Measurements from ENCODE around the gene SETD1A.

SETD1A gene

DNA sequence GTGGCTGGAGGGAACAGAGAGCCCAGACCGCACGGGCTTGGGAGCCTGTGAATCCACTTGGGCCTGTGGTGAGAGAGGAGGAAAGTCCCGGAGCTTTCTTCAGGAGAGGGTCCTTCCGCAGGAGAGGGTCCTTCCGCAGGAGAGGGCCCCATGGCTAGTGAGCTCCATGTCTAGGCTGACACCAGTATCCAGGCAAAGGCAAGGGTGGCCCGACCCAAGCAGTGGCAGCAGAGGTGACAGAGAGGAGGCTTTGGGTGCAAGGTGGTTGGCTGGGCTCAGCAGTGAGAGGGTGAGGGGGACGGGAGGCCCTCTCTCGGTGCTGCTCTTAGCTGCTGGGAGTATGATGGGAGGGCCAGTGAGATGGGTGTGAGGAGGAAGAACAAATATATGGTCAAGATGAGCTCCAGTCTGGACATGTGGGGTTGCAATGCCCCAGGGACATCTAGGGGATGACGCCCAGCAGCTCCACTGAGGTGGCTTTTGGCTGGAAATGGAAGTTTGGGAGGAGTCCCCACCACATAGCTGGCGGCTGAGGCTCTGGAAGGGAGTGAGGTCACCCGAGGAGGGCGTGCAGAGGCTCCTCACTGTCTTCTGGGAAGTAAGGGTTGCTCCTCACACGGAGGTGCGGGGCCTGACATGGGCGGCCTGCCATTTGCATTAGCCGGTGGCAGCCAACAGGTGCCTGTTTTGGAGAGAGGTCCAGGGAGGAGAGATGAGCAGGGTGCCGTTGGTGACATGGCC, 25.2 kb downstream of the SETD1A start:
- DNase-seq (ENCODE audit: low read depth in 2 of 2), result no peak

DNA sequence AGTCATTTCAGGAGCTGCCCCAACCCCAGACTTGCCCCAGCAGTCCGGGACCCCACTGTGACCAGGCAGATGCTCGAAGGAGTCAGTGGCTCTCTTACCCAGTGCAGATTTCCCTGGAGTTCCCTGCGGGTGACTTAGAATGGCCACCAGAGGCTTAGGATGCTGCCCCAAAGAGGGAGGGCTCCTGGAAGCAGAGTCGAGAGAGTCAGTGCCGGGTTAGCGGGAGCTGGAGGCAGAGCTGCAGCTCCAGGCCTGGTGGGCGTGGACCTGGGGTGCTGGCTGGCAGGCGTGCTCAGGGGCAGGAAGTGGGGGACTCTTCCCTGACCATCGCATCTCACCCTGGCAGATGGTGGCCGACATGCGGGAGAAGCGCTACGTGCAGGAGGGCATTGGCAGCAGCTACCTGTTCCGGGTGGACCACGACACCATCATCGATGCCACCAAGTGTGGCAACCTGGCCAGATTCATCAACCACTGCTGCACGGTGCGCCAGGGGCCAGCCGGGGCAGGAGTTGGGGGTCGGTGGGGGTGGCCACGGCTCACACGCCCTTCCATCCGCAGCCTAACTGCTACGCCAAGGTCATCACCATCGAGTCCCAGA, 25.8 kb downstream of the SETD1A start:
- no peak for DNase-seq (ENCODE audit: low read depth in 2 of 2)

DNA sequence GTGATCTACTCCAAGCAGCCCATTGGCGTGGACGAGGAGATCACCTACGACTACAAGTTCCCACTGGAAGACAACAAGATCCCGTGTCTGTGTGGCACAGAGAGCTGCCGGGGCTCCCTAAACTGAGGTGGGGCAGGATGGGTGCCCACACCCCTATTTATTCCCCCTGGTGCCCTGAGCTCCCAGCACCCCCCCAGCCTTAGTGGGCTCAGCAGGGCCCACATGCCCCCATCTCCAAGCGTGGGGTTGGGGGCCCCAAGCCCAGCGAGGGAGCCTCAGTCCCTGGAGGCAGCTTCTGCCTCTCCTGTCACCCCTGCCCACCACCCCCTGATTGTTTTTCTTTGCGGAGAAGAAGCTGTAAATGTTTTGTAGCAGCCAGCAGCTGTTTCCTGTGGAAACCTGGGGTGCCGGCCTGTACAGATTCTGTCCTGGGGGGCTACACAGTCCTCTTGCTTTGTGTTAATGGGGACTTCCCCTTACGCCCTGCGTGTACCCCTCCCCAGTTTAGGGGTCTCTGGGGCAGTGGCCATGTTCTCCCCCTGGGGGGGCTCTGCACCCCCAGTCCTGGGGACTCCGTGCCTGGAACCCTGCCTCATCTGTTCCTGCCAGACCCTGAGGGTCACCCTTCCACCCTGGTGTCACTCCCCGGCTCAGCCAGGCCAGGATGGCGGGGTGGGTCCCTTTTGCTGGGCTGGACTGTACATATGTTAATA, 26.5 kb downstream of the SETD1A start:
- no peak for DNase-seq (ENCODE audit: low read depth in 2 of 2)

DNA sequence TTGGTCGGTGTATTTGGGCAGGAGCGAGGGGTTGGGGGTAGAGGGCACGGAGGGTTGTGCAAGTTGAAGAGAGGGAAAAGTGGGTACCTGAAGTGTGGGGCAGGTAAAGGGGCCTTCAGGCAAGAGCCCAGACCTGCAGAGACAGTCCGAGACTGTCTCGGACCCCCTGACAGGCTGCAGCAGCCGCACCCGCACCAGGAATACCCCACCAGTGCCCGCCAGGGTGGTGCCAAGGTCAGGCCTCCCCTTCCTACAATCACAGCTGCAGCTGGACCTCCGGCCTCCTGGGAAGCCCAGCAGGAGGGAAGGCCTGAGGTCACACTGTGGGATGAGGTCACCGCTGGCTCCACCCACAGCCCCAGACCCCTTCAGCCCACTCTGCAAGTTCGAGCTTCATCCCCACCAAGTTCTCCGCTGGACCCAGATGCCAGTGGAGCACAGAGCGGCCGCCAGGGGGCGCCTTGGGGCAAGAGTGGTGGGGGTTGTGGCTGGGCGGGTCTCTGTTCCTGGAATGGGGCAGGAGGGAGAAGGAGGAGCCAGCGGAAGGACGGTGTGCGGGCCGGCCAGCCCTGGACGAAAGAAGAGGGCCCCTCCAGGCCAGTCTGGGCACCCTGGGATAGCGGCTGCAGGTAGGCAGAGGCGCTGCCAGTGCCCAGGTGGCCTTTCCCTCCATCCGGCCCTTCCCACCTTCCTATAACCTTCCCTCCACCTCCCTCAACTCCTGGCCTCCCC, 27.3 kb downstream of the SETD1A start, which contains the start of gene HSD3B7:
TSS of gene HSD3B7 (plus strand) at position 539 of the 732 bp plus-strand sequence. CDS start 452 bp downstream, outside the sequence.
- DNase-seq (ENCODE audit: low read depth in 2 of 2), result peak; percentile 82 to 86

DNA sequence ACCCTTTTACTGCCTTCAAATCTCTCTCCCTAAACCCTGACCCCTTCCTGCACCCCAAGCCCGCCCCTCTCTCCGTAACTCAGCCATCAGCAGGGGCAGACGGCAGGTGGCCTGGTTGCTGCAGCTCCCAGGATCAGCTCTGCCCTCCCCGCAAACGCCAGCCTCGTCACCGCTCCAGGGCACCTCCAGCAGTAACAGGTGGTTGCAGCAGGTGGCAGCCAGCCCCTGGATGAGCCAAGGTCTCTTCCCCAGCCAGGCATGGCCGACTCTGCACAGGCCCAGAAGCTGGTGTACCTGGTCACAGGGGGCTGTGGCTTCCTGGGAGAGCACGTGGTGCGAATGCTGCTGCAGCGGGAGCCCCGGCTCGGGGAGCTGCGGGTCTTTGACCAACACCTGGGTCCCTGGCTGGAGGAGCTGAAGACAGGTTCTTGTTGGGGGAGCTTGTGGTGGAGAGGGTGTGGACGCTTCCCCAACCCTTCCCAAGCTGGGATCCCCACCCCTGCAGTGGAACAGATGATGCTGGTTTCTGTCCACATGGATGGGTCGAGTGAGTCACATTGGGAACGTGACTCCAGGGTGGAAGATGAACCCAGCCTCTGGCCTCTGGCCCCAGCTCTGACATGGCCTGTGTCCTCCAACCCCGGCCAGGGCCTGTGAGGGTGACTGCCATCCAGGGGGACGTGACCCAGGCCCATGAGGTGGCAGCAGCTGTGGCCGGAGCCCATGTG, 28.0 kb downstream of the SETD1A start:
- DNase-seq (ENCODE audit: low read depth in 2 of 2), result no peak

DNA sequence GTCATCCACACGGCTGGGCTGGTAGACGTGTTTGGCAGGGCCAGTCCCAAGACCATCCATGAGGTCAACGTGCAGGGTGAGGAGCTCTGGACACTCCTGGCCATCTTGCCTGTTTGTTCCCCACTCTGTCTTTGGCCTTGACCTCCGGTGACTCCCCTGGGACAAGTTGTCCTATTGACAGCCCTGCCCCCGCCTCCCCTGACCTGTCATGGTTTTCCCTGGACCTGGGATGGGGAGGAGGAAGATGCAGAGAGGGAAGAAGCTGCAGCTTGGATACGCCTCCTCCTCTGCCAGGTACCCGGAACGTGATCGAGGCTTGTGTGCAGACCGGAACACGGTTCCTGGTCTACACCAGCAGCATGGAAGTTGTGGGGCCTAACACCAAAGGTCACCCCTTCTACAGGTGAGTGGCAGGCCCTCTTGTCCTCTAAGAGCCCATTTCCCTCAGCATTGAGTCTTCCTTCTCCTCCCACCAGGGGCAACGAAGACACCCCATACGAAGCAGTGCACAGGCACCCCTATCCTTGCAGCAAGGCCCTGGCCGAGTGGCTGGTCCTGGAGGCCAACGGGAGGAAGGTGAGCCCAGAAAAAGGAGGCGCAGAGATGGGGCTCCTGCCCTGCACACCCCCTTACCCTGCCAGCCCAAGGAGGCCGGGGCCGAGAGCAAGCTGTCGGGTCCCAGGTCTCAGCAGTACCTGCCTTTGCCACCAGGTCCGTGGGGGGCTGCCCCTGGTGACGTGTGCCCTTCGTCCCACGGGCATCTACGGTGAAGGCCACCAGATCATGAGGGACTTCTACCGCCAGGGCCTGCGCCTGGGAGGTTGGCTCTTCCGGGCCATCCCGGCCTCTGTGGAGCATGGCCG, 28.8 kb downstream of the SETD1A start:
- no peak for DNase-seq (ENCODE audit: low read depth in 2 of 2)

DNA sequence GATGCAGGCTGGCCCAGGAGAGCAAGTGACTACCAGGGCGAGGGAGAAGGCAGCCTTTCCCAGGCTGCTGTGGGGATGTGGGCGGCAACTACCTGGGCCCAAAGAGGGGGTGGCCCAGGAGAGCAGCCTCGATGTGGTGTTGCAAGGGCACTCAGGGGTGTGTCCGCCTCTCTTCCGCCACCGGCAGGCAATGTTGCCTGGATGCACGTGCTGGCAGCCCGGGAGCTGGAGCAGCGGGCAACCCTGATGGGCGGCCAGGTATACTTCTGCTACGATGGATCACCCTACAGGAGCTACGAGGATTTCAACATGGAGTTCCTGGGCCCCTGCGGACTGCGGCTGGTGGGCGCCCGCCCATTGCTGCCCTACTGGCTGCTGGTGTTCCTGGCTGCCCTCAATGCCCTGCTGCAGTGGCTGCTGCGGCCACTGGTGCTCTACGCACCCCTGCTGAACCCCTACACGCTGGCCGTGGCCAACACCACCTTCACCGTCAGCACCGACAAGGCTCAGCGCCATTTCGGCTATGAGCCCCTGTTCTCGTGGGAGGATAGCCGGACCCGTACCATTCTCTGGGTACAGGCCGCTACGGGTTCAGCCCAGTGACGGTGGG, 30.1 kb downstream of the SETD1A start:
- no peak for DNase-seq (ENCODE audit: low read depth in 2 of 2)

DNA sequence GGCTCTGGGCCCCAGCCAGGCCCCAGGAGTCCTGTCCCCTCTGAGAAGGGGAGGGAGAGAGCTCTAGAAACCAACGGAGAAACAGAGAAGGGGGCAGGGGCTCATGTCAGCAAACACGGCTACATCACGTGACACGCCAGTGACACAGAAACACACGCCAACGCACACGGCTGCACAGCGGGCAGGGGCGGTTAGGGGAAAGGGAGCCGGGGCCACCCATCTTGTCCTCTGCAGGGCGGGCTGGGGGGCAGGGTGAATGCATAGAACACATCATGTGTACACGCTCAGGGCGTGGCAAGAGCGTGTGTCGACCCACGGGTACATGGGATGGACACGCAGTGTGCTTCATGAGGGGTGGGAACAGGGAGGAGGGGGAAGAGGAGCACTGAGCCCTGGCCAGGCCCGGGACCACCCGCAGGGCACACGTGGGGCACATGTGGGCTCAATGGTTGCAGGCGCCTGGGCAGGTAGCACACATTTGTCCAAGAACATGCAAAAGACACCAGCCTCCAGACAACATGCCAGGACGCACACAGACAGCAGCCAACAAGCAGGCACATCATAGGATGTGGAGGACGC, 32.0 kb downstream of the SETD1A start:
- DNase-seq (ENCODE audit: low read depth in 2 of 2), result no peak

DNA sequence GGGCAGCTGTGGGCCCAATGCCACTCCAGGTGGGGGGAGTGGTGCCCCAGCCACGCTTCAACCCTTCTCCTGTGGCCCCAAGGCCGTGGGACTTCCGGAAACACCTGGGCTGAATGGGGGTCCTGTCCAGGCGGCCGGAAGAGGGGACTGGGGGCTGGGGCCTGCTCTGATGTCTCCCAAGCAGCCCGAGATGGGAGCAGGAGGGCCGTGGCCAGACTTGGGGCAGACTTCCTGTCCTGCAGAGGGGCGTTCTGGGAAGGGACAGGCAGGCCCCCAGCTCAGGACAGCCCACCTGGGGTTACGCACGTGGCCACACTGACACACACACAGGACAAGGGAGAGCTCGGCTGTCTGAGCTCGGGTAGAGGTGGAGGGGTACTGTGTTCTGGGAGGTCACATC, 32.6 kb downstream of the SETD1A start:
- no peak for DNase-seq (ENCODE audit: low read depth in 2 of 2)

DNA sequence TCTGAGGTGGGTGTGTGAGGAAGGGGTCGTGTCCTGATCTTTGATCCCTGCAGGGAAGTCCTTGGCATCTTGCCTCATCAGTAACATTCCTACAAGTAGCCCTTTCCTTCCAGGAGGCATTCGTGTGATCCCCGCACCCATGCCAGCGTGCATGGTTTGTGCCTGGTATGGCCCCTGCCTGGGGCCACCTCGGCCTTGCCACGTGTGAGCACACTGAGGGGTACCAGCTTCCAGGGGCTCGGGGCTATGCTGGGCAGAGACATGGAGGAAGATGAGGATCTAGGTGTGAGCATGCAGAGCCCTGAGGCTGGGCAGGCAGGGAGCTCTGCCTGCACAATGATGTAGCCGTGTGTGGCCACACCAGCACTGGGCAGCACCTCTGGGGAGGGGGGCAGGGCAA, 33.5 kb downstream of the SETD1A start:
- DNase-seq (ENCODE audit: low read depth in 2 of 2), result no peak

DNA sequence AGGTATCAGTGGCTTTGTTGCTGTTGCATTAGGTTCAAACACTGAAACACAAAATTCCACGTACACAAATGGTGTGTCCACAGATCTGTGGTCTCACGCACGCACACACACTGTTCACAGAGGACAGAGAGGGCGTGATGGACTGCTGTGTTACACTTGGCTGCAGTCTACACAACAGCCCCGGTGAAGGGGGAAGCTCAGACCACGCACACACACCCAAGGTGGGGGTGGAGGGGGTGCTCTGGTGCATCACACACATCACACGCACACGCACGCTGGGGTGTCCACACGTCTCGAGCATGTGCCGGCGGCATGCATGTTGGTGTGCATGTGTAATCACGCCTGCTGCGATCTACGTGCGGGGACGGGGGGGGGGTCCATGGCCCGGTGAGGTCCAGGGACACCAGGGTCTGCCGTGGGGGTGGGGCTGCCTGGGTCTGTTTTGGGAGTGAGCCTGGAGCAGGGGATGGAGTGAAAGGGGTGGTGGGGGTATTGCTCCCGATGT, 34.8 kb downstream of the SETD1A start:
- no peak for DNase-seq (ENCODE audit: low read depth in 2 of 2)

DNA sequence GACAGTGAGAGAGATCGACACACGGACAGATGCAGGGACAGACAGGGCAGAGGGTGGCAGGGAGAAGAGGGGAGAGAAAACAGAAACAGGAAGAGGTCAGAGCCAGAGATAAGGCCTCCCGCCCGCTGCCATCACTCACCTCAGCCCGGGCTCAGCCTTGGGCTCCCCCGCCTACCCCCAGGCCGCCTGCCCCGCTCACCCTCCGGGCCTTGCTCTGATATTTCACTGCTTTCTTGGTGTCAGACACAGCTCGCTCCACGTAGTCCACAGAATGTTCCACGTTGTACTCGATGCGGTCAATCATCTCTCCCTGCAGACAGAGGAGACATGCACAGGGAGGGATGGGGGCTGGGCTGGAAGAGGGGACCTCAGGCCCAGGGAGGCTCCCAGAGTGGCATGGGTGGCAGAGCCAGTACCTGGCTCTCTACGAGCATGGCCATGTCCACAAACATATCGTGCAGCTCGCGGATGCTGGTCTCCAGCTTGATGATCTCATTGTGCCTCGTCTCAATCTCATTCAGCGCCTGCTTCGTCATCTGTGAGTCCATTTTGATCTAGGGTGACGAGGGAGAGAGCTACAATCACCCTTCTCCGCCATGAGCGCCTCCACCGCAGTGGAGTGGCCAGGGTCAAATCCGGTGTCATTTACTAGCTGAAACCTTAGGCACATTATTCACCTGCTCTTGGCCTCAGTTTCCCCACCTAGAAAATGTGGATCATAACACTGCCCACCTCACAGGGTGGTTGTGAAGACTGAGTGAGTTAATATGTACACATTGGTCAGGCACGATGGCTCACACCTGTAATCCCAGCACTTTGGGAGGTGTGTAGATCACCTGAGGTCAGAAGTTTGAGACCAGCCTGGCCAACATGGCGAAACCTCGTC, 35.6 kb downstream of the SETD1A start:
- DNase-seq (ENCODE audit: low read depth in 2 of 2), result no peak

DNA sequence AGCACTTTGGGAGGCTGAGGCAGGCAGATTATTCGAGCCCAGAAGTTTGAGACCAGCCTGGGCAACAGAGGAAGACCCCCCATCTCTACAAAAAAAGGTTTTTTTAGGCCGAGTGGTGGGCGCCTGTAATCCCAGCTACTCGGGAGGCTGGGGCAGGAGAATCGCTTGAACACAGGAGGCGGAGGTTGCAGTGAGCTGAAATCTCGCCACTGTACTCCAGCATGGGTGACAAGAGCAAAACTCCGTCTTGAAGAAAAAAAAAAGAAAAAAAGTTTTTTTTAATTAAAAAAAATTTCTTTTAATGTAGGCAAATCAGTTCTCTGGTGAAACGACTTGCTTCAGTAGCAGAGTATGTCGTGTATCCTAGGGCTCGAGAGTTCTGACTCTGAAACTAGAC, 38.4 kb downstream of the SETD1A start:
- no peak for DNase-seq (ENCODE audit: low read depth in 2 of 2)

DNA sequence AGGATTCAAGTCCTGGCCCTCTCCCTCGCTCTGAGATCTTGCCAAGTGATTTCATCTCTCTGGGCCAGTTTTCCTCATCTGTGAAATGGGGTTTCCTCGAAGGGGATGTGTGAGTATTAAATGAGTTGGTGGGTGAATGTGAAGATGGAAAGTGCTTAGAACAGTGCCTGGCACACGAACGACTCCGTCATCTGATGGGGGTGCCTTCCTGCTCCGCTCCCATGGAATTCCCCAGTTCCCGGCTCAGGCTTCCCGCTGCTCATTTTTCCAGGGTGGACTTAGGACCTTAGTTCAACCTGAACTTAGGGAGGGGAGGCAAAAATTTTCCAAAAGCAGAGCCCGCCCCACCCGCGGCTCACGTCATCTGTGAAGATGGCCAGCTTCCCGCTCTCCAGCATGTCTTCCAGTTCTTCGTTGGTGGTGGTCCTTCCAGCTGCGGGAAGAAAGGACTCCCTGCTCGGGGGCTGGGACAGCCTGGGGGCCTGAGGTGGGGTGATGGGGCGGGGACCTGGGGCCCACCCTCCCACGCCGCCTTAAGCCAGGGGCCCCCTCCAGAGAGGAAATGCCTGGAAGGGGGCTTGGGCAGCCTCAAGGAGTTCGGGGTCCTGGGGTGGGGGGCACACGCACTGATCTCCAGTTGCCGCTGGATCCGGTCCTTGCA, 38.9 kb downstream of the SETD1A start:
- DNase-seq (ENCODE audit: low read depth in 2 of 2), result no peak

DNA sequence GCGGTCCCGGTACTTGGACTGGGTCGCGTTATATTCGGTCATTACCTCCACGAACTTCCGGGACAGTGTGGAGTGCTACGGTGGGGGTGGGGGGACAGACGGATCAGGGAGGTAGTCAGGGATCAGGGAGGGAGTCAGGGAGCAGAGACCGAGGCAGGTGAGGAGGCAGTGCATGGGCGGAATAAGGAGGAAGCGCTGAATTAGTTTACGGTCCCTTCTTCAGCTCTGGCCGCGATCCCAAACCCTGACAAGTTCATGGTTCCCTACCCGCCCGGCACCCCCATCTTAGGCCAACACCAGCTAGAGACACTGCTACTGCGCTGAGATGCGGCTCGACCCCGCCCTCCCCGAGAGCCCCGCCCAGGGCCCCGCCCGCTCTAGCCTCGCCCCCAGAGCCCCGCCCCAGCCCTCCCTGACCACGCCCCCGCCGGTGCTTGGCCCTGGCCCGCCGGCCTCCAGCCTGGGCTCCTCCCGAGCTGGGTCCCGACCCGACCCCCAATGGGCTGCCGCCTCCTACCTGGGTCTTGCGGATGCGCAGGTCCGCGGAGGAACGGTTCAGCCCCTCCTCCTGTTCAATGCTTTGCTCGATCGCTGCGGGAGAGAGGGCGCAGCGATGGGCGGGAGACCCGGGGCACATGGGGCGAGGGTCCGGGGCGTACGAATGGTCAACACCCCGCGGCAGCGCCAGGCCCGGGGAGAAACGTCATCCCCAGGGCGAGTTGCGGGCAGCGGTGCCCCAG, 39.6 kb downstream of the SETD1A start:
- DNase-seq (ENCODE audit: low read depth in 2 of 2), result peak; percentile 78 to 88

DNA sequence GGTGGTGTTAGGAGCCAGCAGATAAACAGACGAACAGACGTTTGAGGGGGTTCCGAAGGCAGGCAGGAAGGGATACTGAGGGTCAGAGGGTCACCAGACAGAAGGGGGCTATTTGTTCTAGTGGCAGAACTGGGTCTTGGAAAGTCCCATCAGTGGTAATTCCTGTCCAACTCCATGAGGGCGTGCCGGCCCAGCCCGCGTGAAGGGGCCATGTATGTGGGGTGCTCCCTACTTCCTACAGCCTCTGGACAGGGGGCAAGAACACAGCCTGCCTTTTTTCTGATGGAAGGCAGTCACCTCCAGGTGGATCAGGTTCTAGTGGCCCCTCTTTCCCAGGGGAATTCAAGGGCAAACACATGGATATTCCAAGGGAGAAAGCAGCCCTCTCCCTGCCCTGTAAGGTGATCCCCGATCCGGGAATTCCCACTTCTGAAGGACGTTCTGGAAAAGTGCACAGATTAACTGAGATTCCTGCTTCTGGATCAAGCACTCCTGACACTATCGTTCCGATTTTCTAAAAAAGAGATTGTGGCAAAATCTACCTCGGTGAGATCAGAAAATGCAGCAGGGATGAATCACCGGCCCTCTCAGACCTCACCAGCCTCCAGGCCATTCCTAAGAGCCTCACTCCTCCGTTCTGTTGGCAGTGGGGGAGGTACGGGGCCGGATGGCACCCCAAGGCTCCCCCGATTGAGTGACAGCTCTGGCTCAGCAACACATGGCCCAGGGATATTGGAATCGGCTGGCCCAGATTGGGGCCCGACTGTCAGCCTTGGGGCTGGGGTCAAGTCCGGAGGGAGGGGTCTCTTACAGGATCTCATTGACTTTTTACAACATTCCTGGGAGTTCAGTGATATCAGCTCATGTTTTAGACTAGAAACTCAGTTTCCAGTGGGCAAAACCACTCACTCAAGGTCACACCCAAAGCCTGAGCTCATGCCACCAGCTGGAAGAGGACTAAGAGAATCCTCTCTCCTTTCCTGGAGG, 40.5 kb downstream of the SETD1A start:
- DNase-seq (ENCODE audit: low read depth in 2 of 2), result no peak
